ENCODE measurements around the gene MAP2K4. TPM values are rescaled to one million over a fixed set of nuclear protein-coding genes. Genes with fewer than 3 reads are reported as not detected.

MAP2K4 gene
- total and polyA plus RNA-seq, 4 donors, result 57.7 to 146 (median 70.7) TPM

DNA sequence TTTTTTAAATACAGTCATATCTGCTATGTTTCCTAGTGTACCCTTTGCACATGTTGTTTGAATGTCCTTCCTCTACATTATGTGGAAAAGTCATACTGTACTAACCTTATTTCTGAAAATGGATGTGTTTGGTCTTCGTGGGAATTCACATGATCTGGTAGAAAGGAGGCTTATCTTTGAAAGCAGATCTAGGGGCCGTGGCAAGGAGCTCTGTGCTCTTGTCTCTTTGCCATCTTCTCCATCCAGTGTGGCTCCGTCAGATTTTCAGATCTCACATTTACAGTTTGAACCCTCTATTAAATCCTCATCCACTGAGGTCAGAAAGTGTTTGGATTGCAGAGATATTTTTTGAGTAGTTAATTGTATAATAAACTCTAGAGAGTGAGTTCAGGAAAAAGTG, 32.9 kb downstream of the MAP2K4 start:
- DNase-seq (ENCODE audit: low read depth in 4 of 6, low spot score in 6 of 6), result no peak
- no CpG with 5 or more reads among the region's 3 CpGs for WGBS (ENCODE audit: insufficient coverage)
- no peaks in the 10 kb centered on the region for H3K4me1 ChIP-seq (ENCODE audit: control insufficient read depth, insufficient read depth, low read length)
- H3K27me3 ChIP-seq (ENCODE audit: control insufficient read depth, insufficient read depth, low read length), result no peaks in the 10 kb centered on the region
- no peaks in the 10 kb centered on the region for H3K9me3 ChIP-seq (ENCODE audit: control insufficient read depth, insufficient read depth, low read length)
- no peak overlapping the region for H3K4me3 ChIP-seq (ENCODE audit: low read depth, low read length)
- no peak overlapping the region for H3K27ac ChIP-seq (ENCODE audit: low read depth, low read length)
- no peaks in the 10 kb centered on the region for H3K36me3 ChIP-seq (ENCODE audit: control insufficient read depth, insufficient read depth, low read length)

GRCh38 chr17:12055889-12056288, 35.2 kb downstream of the MAP2K4 start:
- Histone ChIP-seq H3K4me1 (ENCODE audit: control insufficient read depth, insufficient read depth, low read length) (no peaks in the 10 kb centered on the region), H3K36me3 (ENCODE audit: control insufficient read depth, insufficient read depth, low read length) (no peaks in the 10 kb centered on the region), H3K4me3 (ENCODE audit: low read depth, low read length) (no peak overlapping the region), H3K9me3 (ENCODE audit: control insufficient read depth, insufficient read depth, low read length) (no peaks in the 10 kb centered on the region), H3K27ac (ENCODE audit: low read depth, low read length) (no peak overlapping the region), H3K27me3 (ENCODE audit: control insufficient read depth, insufficient read depth, low read length) (no peaks in the 10 kb centered on the region)
- no peak for DNase-seq (ENCODE audit: low read depth in 4 of 6, low spot score in 6 of 6)

GRCh38 chr17:12057520-12057919, 36.8 kb downstream of the MAP2K4 start:
- H3K27ac ChIP-seq (ENCODE audit: low read depth, low read length), result no peak overlapping the region
- WGBS (ENCODE audit: insufficient coverage), result no CpG with 5 or more reads among the region's 1 CpG
- H3K36me3 ChIP-seq (ENCODE audit: control insufficient read depth, insufficient read depth, low read length), result no peaks in the 10 kb centered on the region
- H3K27me3 ChIP-seq (ENCODE audit: control insufficient read depth, insufficient read depth, low read length), result no peaks in the 10 kb centered on the region
- no peaks in the 10 kb centered on the region for H3K4me1 ChIP-seq (ENCODE audit: control insufficient read depth, insufficient read depth, low read length)
- no peaks in the 10 kb centered on the region for H3K9me3 ChIP-seq (ENCODE audit: control insufficient read depth, insufficient read depth, low read length)
- no peak overlapping the region for H3K4me3 ChIP-seq (ENCODE audit: low read depth, low read length)
- no peak for DNase-seq (ENCODE audit: low read depth in 4 of 6, low spot score in 6 of 6)

- no peak overlapping the region for H3K4me3 ChIP-seq (ENCODE audit: low read depth, low read length)
- H3K9me3 ChIP-seq (ENCODE audit: control insufficient read depth, insufficient read depth, low read length), result no peaks in the 10 kb centered on the region
- H3K36me3 ChIP-seq (ENCODE audit: control insufficient read depth, insufficient read depth, low read length), result peaks cover under 1% of the 10 kb centered on the region
- no peaks in the 10 kb centered on the region for H3K4me1 ChIP-seq (ENCODE audit: control insufficient read depth, insufficient read depth, low read length)
- no peaks in the 10 kb centered on the region for H3K27me3 ChIP-seq (ENCODE audit: control insufficient read depth, insufficient read depth, low read length)
- H3K27ac ChIP-seq (ENCODE audit: low read depth, low read length), result no peak overlapping the region
- no peak for DNase-seq (ENCODE audit: low read depth in 4 of 6, low spot score in 6 of 6)
These were observed 37.9 kb downstream of the MAP2K4 start for GRCh38 chr17:12058535-12058934.

DNA sequence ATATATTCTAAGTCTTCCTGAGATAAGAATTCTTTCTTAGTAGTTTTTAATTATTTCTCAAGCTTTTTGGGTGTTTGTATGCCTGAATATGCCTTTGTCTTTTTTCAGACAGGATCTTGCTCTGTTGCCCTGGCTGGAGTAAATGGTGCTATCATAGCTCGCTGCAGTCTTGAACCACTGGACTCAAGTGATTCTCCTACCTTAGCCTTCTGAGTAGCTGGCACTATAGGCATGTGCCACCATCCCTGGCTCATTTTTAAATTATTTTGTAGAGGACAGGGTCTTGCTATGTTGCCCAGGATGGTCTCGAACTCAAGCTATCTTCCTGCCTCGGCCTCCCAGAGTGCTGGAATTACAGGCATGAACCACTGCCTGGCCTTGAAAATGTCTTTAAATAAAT, 41.6 kb downstream of the MAP2K4 start:
- Histone ChIP-seq H3K27me3 (ENCODE audit: control insufficient read depth, insufficient read depth, low read length) (no peaks in the 10 kb centered on the region), H3K4me3 (ENCODE audit: low read depth, low read length) (no peak overlapping the region), H3K36me3 (ENCODE audit: control insufficient read depth, insufficient read depth, low read length) (peaks cover 5% of the 10 kb centered on the region), H3K4me1 (ENCODE audit: control insufficient read depth, insufficient read depth, low read length) (no peaks in the 10 kb centered on the region), H3K9me3 (ENCODE audit: control insufficient read depth, insufficient read depth, low read length) (no peaks in the 10 kb centered on the region), H3K27ac (ENCODE audit: low read depth, low read length) (no peak overlapping the region)
- DNase-seq (ENCODE audit: low read depth in 4 of 6, low spot score in 6 of 6), result no peak
- 100% methylated on average over 1 of the region's 3 CpGs for WGBS (ENCODE audit: insufficient coverage)

DNA sequence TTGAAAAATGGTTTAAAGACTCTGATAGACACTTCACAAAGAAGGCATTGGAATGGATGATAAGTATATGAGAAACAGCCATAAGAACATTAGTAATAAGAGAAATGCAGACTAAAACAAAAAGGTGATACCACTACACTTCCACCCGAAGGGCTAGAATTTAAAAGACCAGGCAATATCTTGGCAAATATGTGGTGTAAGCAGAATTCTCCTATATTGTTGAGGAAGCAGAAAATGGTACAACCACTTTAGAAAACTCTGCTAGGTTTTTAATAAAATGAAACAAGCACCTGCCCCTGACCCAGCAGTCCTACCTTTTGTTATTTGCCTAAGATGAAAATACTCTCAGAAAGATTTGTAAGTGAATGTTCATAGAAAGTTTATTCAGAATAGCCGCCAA, 43.7 kb downstream of the MAP2K4 start:
- no peak overlapping the region for H3K4me3 ChIP-seq (ENCODE audit: low read depth, low read length)
- H3K27me3 ChIP-seq (ENCODE audit: control insufficient read depth, insufficient read depth, low read length), result no peaks in the 10 kb centered on the region
- no peak overlapping the region for H3K27ac ChIP-seq (ENCODE audit: low read depth, low read length)
- no CpG with 5 or more reads among the region's 2 CpGs for WGBS (ENCODE audit: insufficient coverage)
- H3K9me3 ChIP-seq (ENCODE audit: control insufficient read depth, insufficient read depth, low read length), result no peaks in the 10 kb centered on the region
- H3K4me1 ChIP-seq (ENCODE audit: control insufficient read depth, insufficient read depth, low read length), result no peaks in the 10 kb centered on the region
- H3K36me3 ChIP-seq (ENCODE audit: control insufficient read depth, insufficient read depth, low read length), result peaks cover 5% of the 10 kb centered on the region
- DNase-seq (ENCODE audit: low read depth in 4 of 6, low spot score in 6 of 6), result no peak

- peak in 2 of 6 donors; percentile 12 to 61 for DNase-seq (ENCODE audit: low read depth in 4 of 6, low spot score in 6 of 6)
- WGBS (ENCODE audit: insufficient coverage), result 80% methylated on average over 1 of the region's 2 CpGs
- peaks cover 5% of the 10 kb centered on the region for H3K36me3 ChIP-seq (ENCODE audit: control insufficient read depth, insufficient read depth, low read length)
- H3K9me3 ChIP-seq (ENCODE audit: control insufficient read depth, insufficient read depth, low read length), result no peaks in the 10 kb centered on the region
- H3K27ac ChIP-seq (ENCODE audit: low read depth, low read length), result no peak overlapping the region
- H3K4me1 ChIP-seq (ENCODE audit: control insufficient read depth, insufficient read depth, low read length), result no peaks in the 10 kb centered on the region
- H3K4me3 ChIP-seq (ENCODE audit: low read depth, low read length), result no peak overlapping the region
- H3K27me3 ChIP-seq (ENCODE audit: control insufficient read depth, insufficient read depth, low read length), result no peaks in the 10 kb centered on the region
These were observed 46.8 kb downstream of the MAP2K4 start for GRCh38 chr17:12067485-12067884.

- H3K27ac ChIP-seq (ENCODE audit: low read depth, low read length), result peak overlapping the region; percentile 16
- H3K4me3 ChIP-seq (ENCODE audit: low read depth, low read length), result no peak overlapping the region
These were observed 48.3 kb downstream of the MAP2K4 start for GRCh38 chr17:12068946-12069345.

DNA sequence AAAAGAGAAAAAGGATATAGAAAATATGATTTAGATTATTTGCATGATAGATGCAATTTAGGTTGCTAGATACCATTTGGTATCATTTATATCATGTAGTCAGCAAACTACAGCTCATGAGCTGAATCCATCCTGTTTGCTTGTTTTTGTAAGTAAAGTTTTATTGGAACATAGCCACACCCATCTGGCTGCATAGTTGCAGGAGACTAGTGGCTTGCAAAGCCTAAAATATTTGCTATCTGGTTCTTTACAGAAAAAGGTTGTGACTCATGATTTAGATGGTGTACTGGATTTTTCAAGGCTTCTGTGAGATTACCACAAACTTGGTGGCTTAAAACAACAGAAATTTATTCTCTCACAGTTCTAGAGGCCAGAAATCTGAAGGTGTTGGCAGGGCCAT, 49.9 kb downstream of the MAP2K4 start:
- H3K27ac ChIP-seq (ENCODE audit: low read depth, low read length), result no peak overlapping the region
- no peaks in the 10 kb centered on the region for H3K4me1 ChIP-seq (ENCODE audit: control insufficient read depth, insufficient read depth, low read length)
- peaks cover 2% of the 10 kb centered on the region for H3K36me3 ChIP-seq (ENCODE audit: control insufficient read depth, insufficient read depth, low read length)
- H3K9me3 ChIP-seq (ENCODE audit: control insufficient read depth, insufficient read depth, low read length), result no peaks in the 10 kb centered on the region
- no peak overlapping the region for H3K4me3 ChIP-seq (ENCODE audit: low read depth, low read length)
- no peaks in the 10 kb centered on the region for H3K27me3 ChIP-seq (ENCODE audit: control insufficient read depth, insufficient read depth, low read length)
- DNase-seq (ENCODE audit: low read depth in 4 of 6, low spot score in 6 of 6), result peak in 1 of 6 donors; percentile 31

More at GRCh38 chr17:12068946-12069345, 48.3 kb downstream of the MAP2K4 start:
- H3K36me3 ChIP-seq (ENCODE audit: control insufficient read depth, insufficient read depth, low read length), result peaks cover 2% of the 10 kb centered on the region
- no peaks in the 10 kb centered on the region for H3K9me3 ChIP-seq (ENCODE audit: control insufficient read depth, insufficient read depth, low read length)
- peak in 1 of 6 donors; percentile 14 for DNase-seq (ENCODE audit: low read depth in 4 of 6, low spot score in 6 of 6)
- no peaks in the 10 kb centered on the region for H3K4me1 ChIP-seq (ENCODE audit: control insufficient read depth, insufficient read depth, low read length)
- H3K27me3 ChIP-seq (ENCODE audit: control insufficient read depth, insufficient read depth, low read length), result no peaks in the 10 kb centered on the region

GRCh38 chr17:12074346-12074745, 53.7 kb downstream of the MAP2K4 start:
- 50% methylated on average over 2 of the region's 3 CpGs for WGBS (ENCODE audit: insufficient coverage)
- no peaks in the 10 kb centered on the region for H3K36me3 ChIP-seq (ENCODE audit: control insufficient read depth, insufficient read depth, low read length)
- H3K9me3 ChIP-seq (ENCODE audit: control insufficient read depth, insufficient read depth, low read length), result no peaks in the 10 kb centered on the region
- H3K4me3 ChIP-seq (ENCODE audit: low read depth, low read length), result no peak overlapping the region
- no peak for DNase-seq (ENCODE audit: low read depth in 4 of 6, low spot score in 6 of 6)
- no peak overlapping the region for H3K27ac ChIP-seq (ENCODE audit: low read depth, low read length)
- H3K27me3 ChIP-seq (ENCODE audit: control insufficient read depth, insufficient read depth, low read length), result no peaks in the 10 kb centered on the region
- H3K4me1 ChIP-seq (ENCODE audit: control insufficient read depth, insufficient read depth, low read length), result no peaks in the 10 kb centered on the region

Data from spinal cord (tissue), 10 donors.